Fibroblast of gingiva (primary cell): ENCODE data around the gene CRIP2.

ENCODE experiments used
- DNase-seq: peaks from one replicate; pipeline ENCODE4 v3.0.0-alpha.2; 2011; ENCODE audit warnings: low read depth

Gene CRIP2

GRCh38 chr14:105499256-105500035, 24.8 kb downstream of the CRIP2 start:
- DNase-seq, result no peak

- no peak for DNase-seq
These were observed 25.6 kb downstream of the CRIP2 start for GRCh38 chr14:105500036-105500725.

GRCh38 chr14:105500726-105501101, 26.1 kb downstream of the CRIP2 start:
- DNase-seq, result no peak

GRCh38 chr14:105501504-105502291, 27.1 kb downstream of the CRIP2 start:
- no peak for DNase-seq

- no peak for DNase-seq
These were observed 28.1 kb downstream of the CRIP2 start for GRCh38 chr14:105502446-105503295.

- no peak for DNase-seq
These were observed 28.6 kb downstream of the CRIP2 start for GRCh38 chr14:105503296-105503640.

GRCh38 chr14:105503935-105504692, 29.5 kb downstream of the CRIP2 start:
- DNase-seq, result no peak

GRCh38 chr14:105505101-105505500, 30.5 kb downstream of the CRIP2 start:
- no peak for DNase-seq

- DNase-seq, result no peak
These were observed 32.6 kb downstream of the CRIP2 start for GRCh38 chr14:105507247-105507646.

- no peak for DNase-seq
These were observed 33.4 kb downstream of the CRIP2 start for GRCh38 chr14:105508069-105508468.

- DNase-seq, result no peak
These were observed 34.0 kb downstream of the CRIP2 start for GRCh38 chr14:105508601-105509000.

GRCh38 chr14:105517096-105517495, 42.5 kb downstream of the CRIP2 start:
- DNase-seq, result no peak

- no peak for DNase-seq
These were observed 45.5 kb downstream of the CRIP2 start for GRCh38 chr14:105519946-105520698.

GRCh38 chr14:105525326-105525725, 50.7 kb downstream of the CRIP2 start:
- no peak for DNase-seq

- no peak for DNase-seq
These were observed 51.5 kb downstream of the CRIP2 start, which contains the start of gene TMEM121 for GRCh38 chr14:105525861-105526775. Gene TMEM121 (plus strand): TSS chr14:105526583. CDS start chr14:105528835, 2,252 bp downstream.

GRCh38 chr14:105526776-105527380, 52.3 kb downstream of the CRIP2 start:
- DNase-seq, result no peak

GRCh38 chr14:105527381-105527825, 52.8 kb downstream of the CRIP2 start:
- no peak for DNase-seq

- peak; percentile 66 for DNase-seq
These were observed 53.4 kb downstream of the CRIP2 start for GRCh38 chr14:105527826-105528585.
